Mesothelial cell of epicardium (in vitro differentiated cells): ENCODE data around the gene ZNF292. TPM values are rescaled to one million over a fixed set of nuclear protein-coding genes. Genes with fewer than 3 reads are reported as not detected.
"Not testable (repeated sequence)": the region's sequence is repeated elsewhere in the genome, so short reads cannot be mapped to it uniquely, and the experiment has no call there.

Source experiments
- DNase-seq, 2 experiments: peaks; one replicate each; pipeline ENCODE4 v3.0.0; 2021; ENCODE audit warnings: low spot score in 2 of 2; ENCODE audit not compliant: unreplicated experiment in 2 of 2
- H3K27ac Mint-ChIP-seq: 2 replicates; pipeline ENCODE4 v1.8.0; 2021; ENCODE audit warnings: mixed read lengths
- H3K27me3 Mint-ChIP-seq: 2 replicates; pipeline ENCODE4 v1.8.0; 2021; ENCODE audit warnings: low read depth, mixed read lengths
- H3K36me3 Mint-ChIP-seq: 2 replicates; pipeline ENCODE4 v1.8.0; 2021; ENCODE audit warnings: mixed read lengths
- H3K4me1 Mint-ChIP-seq: 2 replicates; pipeline ENCODE4 v1.8.0; 2021; ENCODE audit warnings: mixed read lengths
- H3K4me3 Mint-ChIP-seq: 2 replicates; pipeline ENCODE4 v1.8.0; 2021; ENCODE audit warnings: mild to moderate bottlenecking, moderate library complexity, mixed read lengths
- H3K9me3 Mint-ChIP-seq: 2 replicates; pipeline ENCODE4 v1.8.0; 2021; ENCODE audit warnings: mixed read lengths
- CTCF ChIP-seq: fragments of 200-600 bp; sonication (generic); IDR thresholded peaks from one replicate; pipeline ENCODE4 v1.5.0; 2021; ENCODE audit warnings: antibody characterized with exemption; ENCODE audit not compliant: unreplicated experiment
- total RNA-seq: library from RNA; stranded (reverse); gene quantifications from 3 replicates; pipeline ENCODE4 v1.2.1, GENCODE V29; 2021

ZNF292 gene
- total RNA-seq, 1 donor from 2014 or later, result 108 TPM

GRCh38 chr6:87287251-87287650 lies 131.9 kb downstream of the ZNF292 start:
- Mint-ChIP-seq H3K27me3 (no peaks in the 10 kb centered on the region), H3K4me1 (peaks cover 14% of the 10 kb centered on the region), H3K4me3 (no peak overlapping the region), H3K9me3 (no peaks in the 10 kb centered on the region), H3K36me3 (no peaks in the 10 kb centered on the region), H3K27ac (no peak overlapping the region)
- TF ChIP-seq CTCF, result no peak
- no peak for DNase-seq

GRCh38 chr6:87289571-87289970 lies 134.2 kb downstream of the ZNF292 start:
- Mint-ChIP-seq H3K36me3 (no peaks in the 10 kb centered on the region), H3K27me3 (peaks cover 2% of the 10 kb centered on the region), H3K4me3 (no peak overlapping the region), H3K4me1 (peaks cover 3% of the 10 kb centered on the region), H3K9me3 (no peaks in the 10 kb centered on the region), H3K27ac (no peak overlapping the region)
- DNase-seq, result no peak
- TF ChIP-seq CTCF, result no peak

GRCh38 chr6:87291883-87292282 lies 136.5 kb downstream of the ZNF292 start:
- Mint-ChIP-seq H3K4me3 (no peak overlapping the region), H3K36me3 (no peaks in the 10 kb centered on the region), H3K9me3 (no peaks in the 10 kb centered on the region), H3K27ac (no peak overlapping the region), H3K27me3 (peaks cover 4% of the 10 kb centered on the region), H3K4me1 (peaks cover 3% of the 10 kb centered on the region)
- no peak for DNase-seq
- TF ChIP-seq CTCF, result no peak

- no peak for TF ChIP-seq CTCF
- no peak for DNase-seq
- Mint-ChIP-seq H3K36me3 (no peaks in the 10 kb centered on the region), H3K4me3 (no peak overlapping the region), H3K9me3 (no peaks in the 10 kb centered on the region), H3K27ac (no peak overlapping the region), H3K27me3 (peaks cover 4% of the 10 kb centered on the region), H3K4me1 (peaks cover 3% of the 10 kb centered on the region)
These were observed 138.2 kb downstream of the ZNF292 start for GRCh38 chr6:87293526-87293925.

GRCh38 chr6:87297119-87297518 lies 141.8 kb downstream of the ZNF292 start:
- no peak for DNase-seq
- H3K4me3 Mint-ChIP-seq, result no peak overlapping the region

GRCh38 chr6:87301277-87301676 lies 145.9 kb downstream of the ZNF292 start:
- H3K27ac Mint-ChIP-seq, H3K4me3 Mint-ChIP-seq, H3K4me1 Mint-ChIP-seq, DNase-seq, H3K36me3 Mint-ChIP-seq: not testable (repeated sequence)
- H3K9me3 Mint-ChIP-seq, result peaks cover 27% of the 10 kb centered on the region
- peaks cover 11% of the 10 kb centered on the region for H3K27me3 Mint-ChIP-seq

More at GRCh38 chr6:87297119-87297518, 141.8 kb downstream of the ZNF292 start:
- H3K36me3 Mint-ChIP-seq, result no peaks in the 10 kb centered on the region
- H3K27me3 Mint-ChIP-seq, result peaks cover 7% of the 10 kb centered on the region
- no peak overlapping the region for H3K27ac Mint-ChIP-seq
- H3K4me1 Mint-ChIP-seq, result no peaks in the 10 kb centered on the region
- TF ChIP-seq CTCF, result no peak
- peaks cover 7% of the 10 kb centered on the region for H3K9me3 Mint-ChIP-seq
